Measurements from ENCODE around the gene TPPP3.

Gene TPPP3

GRCh38 chr16:67393111-67393787 lies at the start of gene TPPP3:
TPPP3 (minus strand) TSS chr16:67393498; CDS start chr16:67391111, 2,387 bp downstream.
- peak in 1 of 2 donors; percentile 28 for DNase-seq (ENCODE audit: low read depth in 2 of 2)

GRCh38 chr16:67442581-67443255 lies 49.4 kb upstream of the TPPP3 start:
- no peak for DNase-seq (ENCODE audit: low read depth in 2 of 2)

- no peak for DNase-seq (ENCODE audit: low read depth in 2 of 2)
Measured at GRCh38 chr16:67441907-67442306, 48.6 kb upstream of the TPPP3 start.

- no peak for DNase-seq (ENCODE audit: low read depth in 2 of 2)
Measured at GRCh38 chr16:67441271-67441753, 48.0 kb upstream of the TPPP3 start.

- no peak for DNase-seq (ENCODE audit: low read depth in 2 of 2)
Measured at GRCh38 chr16:67438824-67439393, 45.6 kb upstream of the TPPP3 start.

- no peak for DNase-seq (ENCODE audit: low read depth in 2 of 2)
Measured at GRCh38 chr16:67438098-67438791, 44.9 kb upstream of the TPPP3 start.

- DNase-seq (ENCODE audit: low read depth in 2 of 2): no peak
Measured at GRCh38 chr16:67437513-67437912, 44.2 kb upstream of the TPPP3 start.

- DNase-seq (ENCODE audit: low read depth in 2 of 2): no peak
Measured at GRCh38 chr16:67436640-67437193, 43.4 kb upstream of the TPPP3 start.

GRCh38 chr16:67435758-67436164 lies 42.5 kb upstream of the TPPP3 start:
- no peak for DNase-seq (ENCODE audit: low read depth in 2 of 2)

GRCh38 chr16:67433131-67433719 lies 39.9 kb upstream of the TPPP3 start:
- no peak for DNase-seq (ENCODE audit: low read depth in 2 of 2)

GRCh38 chr16:67432506-67432890 lies 39.2 kb upstream of the TPPP3 start:
- DNase-seq (ENCODE audit: low read depth in 2 of 2): no peak

GRCh38 chr16:67431775-67432505 lies 38.6 kb upstream of the TPPP3 start:
- no peak for DNase-seq (ENCODE audit: low read depth in 2 of 2)

GRCh38 chr16:67430977-67431774 lies 37.9 kb upstream of the TPPP3 start, which contains the start of gene HSD11B2:
HSD11B2 (plus strand) TSS chr16:67431121; CDS start chr16:67431249, 128 bp downstream.
- DNase-seq (ENCODE audit: low read depth in 2 of 2): no peak

- DNase-seq (ENCODE audit: low read depth in 2 of 2): no peak
Measured at GRCh38 chr16:67430504-67430976, 37.2 kb upstream of the TPPP3 start.

GRCh38 chr16:67429799-67430503 lies 36.7 kb upstream of the TPPP3 start:
- DNase-seq (ENCODE audit: low read depth in 2 of 2): no peak

GRCh38 chr16:67429053-67429798 lies 35.9 kb upstream of the TPPP3 start:
- DNase-seq (ENCODE audit: low read depth in 2 of 2): no peak

- DNase-seq (ENCODE audit: low read depth in 2 of 2): peak; percentile 37 to 39
Measured at GRCh38 chr16:67428146-67428731, 34.9 kb upstream of the TPPP3 start.

GRCh38 chr16:67426950-67427349 lies 33.7 kb upstream of the TPPP3 start:
- DNase-seq (ENCODE audit: low read depth in 2 of 2): no peak
